Heart left ventricle (tissue), 13 donors: ENCODE results near the gene CDON.

Experiments used
- CTCF ChIP-seq, 12 donors: fragments of 200-600 bp; sonication (generic) in 4 of 12; IDR thresholded peaks; one replicate each; pipeline versions ENCODE4 v1.5.0 to v1.8.0; 2018 to 2022; ENCODE audit warnings: antibody characterized with exemption in 12 of 12, mild to moderate bottlenecking in 5 of 12
- POLR2A ChIP-seq, 2 donors: fragments of 450-650 bp; IDR thresholded peaks; one replicate each; pipeline ENCODE4 v1.6.1; 2017; ENCODE audit warnings: antibody characterized with exemption in 2 of 2, mild to moderate bottlenecking in 2 of 2, moderate library complexity in 2 of 2
- donor health status: ischemic (EF 13 %, LVEDD 7.1; RV severe dilation, severe dysfunction).
- donor health status: DM: no; HTN: yes; CAD: no.
- donor health status: DM: no; HTN: no; CAD: no.
- donor health status: ischemic (EF 25% LVEDD 6.9; RV normal size, moderate dysfunction).
- donor health status: ischemic (EF 25% LVEDD 5.7; RV mildly dilated, moderate dysfunction).
- donor health status: ischemic (EF 35%, LVEDD 5.7; RV mildly dilated, moderate dysfunction).
- donor health status: nonischemic (EF 11% LVEDD 7.7; RV severe dilation, severe dysfunction).
- donor health status: DM: yes; HTN: yes; CAD: no.
- donor health status: PGD.
- donor health status: ischemic (EF 29% LVEDD 5.4; RV normal size, mild dysfunction).
- donor health status: nonischemic (EF 23%, LVEDD 6.1; RV moderate dilation, normal function).

DNA sequence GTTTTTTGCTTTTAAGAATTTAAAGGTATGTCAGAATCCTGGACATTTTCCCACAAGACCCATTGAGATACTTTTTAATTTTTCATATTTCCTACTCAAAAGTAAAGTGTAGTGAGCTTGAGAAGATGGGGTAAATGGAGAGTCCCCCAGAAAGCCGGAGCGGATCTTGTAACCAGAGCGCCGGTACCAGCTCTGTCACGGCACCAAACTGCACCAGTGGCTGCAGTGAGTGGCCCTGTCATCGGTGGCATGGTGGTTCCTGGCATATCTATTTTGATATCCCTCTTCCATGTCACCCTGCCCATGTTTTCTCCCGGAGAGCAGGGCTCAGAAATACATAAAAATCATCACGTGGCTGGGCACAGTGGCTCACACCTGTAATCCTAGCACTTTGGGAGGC lies 139.0 kb downstream of the CDON start:
- TF ChIP-seq CTCF (IDR thresholded peaks at IDR 0.05) (no peak), POLR2A (IDR thresholded peaks at IDR 0.05) (no peak)
